ENCODE measurements around the gene PPARG.

DNA sequence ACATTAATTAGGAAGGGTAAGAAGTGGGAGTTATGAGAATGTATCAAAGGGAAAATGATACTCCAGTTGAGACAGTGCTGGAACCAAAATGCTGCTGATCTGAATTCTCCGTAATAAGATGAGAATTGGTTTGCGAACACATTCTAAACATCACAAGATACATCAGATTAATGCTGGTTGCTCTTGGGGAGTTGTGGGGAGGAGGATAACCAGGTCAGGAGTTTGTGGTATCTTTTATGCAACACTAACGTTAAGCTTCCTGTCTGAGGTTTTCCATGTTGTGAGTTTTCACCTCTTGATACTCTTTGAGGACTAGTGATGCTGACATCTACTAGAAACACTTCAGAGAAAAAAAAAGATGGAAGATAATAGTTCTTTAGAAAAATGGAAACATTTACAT, 47.2 kb downstream of the PPARG start:
- TF ChIP-seq, protein P1, sequence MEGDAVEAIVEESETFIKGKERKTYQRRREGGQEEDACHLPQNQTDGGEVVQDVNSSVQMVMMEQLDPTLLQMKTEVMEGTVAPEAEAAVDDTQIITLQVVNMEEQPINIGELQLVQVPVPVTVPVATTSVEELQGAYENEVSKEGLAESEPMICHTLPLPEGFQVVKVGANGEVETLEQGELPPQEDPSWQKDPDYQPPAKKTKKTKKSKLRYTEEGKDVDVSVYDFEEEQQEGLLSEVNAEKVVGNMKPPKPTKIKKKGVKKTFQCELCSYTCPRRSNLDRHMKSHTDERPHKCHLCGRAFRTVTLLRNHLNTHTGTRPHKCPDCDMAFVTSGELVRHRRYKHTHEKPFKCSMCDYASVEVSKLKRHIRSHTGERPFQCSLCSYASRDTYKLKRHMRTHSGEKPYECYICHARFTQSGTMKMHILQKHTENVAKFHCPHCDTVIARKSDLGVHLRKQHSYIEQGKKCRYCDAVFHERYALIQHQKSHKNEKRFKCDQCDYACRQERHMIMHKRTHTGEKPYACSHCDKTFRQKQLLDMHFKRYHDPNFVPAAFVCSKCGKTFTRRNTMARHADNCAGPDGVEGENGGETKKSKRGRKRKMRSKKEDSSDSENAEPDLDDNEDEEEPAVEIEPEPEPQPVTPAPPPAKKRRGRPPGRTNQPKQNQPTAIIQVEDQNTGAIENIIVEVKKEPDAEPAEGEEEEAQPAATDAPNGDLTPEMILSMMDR (IDR thresholded peaks at IDR 0.05 in 8 of 11, conservative IDR thresholded peaks at IDR 0.05 in 3 of 11): no peak
- TF ChIP-seq POLR2AphosphoS5 (IDR thresholded peaks at IDR 0.05): no peak
- no peak for TF ChIP-seq POLR2A (IDR thresholded peaks at IDR 0.05)

Data from spleen (tissue), 7 donors.